ENCODE results near the gene CHMP4B.

CHMP4B gene

GRCh38 chr20:33841436-33841799 lies 30.3 kb downstream of the CHMP4B start:
- DNase-seq: no peak

GRCh38 chr20:33842346-33842745 lies 31.2 kb downstream of the CHMP4B start:
- no peak for DNase-seq

GRCh38 chr20:33843050-33843449 lies 31.9 kb downstream of the CHMP4B start:
- no peak for DNase-seq

GRCh38 chr20:33843854-33844253 lies 32.7 kb downstream of the CHMP4B start:
- no peak for DNase-seq

GRCh38 chr20:33846291-33846935 lies 35.3 kb downstream of the CHMP4B start:
- DNase-seq: no peak

- no peak for DNase-seq
Observed at GRCh38 chr20:33847006-33847405, 35.9 kb downstream of the CHMP4B start.

- no peak for DNase-seq
Observed at GRCh38 chr20:33848391-33848790, 37.2 kb downstream of the CHMP4B start.

GRCh38 chr20:33850159-33850558 lies 39.0 kb downstream of the CHMP4B start:
- DNase-seq: no peak

- DNase-seq: no peak
Observed at GRCh38 chr20:33851842-33852466, 40.8 kb downstream of the CHMP4B start.

- DNase-seq: no peak
Observed at GRCh38 chr20:33852626-33853506, 41.7 kb downstream of the CHMP4B start.

GRCh38 chr20:33853507-33853813 lies 42.3 kb downstream of the CHMP4B start:
- DNase-seq: no peak

- no peak for DNase-seq
Observed at GRCh38 chr20:33857722-33858563, 46.8 kb downstream of the CHMP4B start.

- DNase-seq: no peak
Observed at GRCh38 chr20:33858666-33859065, 47.5 kb downstream of the CHMP4B start.

- no peak for DNase-seq
Observed at GRCh38 chr20:33859157-33859695, 48.1 kb downstream of the CHMP4B start.

GRCh38 chr20:33859751-33860150 lies 48.6 kb downstream of the CHMP4B start:
- DNase-seq: no peak

- DNase-seq: no peak
Observed at GRCh38 chr20:33861458-33861857, 50.3 kb downstream of the CHMP4B start.

GRCh38 chr20:33862709-33863403 lies 51.7 kb downstream of the CHMP4B start:
- no peak for DNase-seq

GRCh38 chr20:33863440-33864323 lies 52.5 kb downstream of the CHMP4B start:
- DNase-seq: no peak

GRCh38 chr20:33864324-33864963 lies 53.3 kb downstream of the CHMP4B start:
- peak; percentile 15 for DNase-seq

GRCh38 chr20:33865761-33866370 lies 54.7 kb downstream of the CHMP4B start:
- no peak for DNase-seq
